ENCODE measurements around the gene CHST11.

CHST11 gene

DNA sequence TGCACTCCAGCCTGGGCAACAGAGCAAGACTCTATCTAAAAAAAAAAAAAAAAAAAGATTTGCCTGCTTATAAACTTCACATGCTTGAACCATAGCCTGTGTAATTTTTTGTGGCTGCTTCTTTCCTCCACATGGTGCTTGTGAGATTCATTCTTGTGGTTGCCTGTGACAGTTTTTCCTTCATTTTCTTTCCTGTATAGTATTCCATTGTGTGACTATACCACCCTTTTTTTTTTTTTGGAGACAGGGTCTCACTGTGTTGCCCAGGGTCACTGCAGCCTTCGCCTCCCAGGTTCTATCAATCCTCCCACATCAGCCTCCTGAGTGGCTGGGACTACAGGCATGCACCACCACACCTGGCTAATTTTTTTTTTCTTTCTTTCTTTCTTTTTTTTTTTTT, 22.6 kb upstream of the CHST11 start:
- DNase-seq, result no peak

DNA sequence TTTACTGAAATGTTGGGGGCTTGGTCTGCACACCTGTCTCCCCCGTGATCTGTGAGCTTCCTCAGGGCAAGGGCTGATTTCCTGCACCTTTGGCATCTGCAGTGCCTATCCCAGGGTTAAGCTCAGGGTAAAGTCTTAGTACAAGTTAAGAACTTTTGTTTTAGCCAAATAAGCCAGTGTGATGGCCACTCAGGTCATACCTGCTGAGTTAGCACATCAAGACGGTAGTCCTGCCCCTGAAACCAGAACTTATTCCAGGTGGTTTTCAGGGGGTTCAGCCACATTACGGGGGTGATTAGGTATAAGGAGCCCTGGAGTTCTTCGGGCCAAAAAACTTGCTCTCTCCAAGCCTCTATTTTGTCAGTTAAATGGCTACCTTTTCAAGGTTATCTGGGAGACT, 21.6 kb upstream of the CHST11 start:
- DNase-seq, result no peak

DNA sequence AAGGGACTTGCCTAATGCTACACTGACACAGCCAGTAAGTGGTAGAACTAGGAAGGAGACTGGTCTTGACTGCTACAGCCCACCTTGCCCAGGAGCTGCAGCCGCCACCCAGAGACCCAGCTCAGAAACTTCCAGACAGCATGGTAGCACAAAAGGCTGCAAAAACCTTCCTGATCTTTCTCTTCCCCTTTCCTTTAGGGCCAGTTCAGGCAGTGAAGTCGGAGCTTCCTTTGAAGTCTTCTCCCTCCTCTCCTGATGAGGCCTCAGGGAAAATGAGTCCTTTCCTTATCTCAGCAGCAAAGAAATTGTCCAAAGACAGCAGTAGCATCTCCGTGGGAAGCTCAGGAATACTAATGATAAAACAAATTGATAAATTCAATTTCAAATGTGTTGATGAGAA, 21.0 kb upstream of the CHST11 start:
- no peak for DNase-seq

DNA sequence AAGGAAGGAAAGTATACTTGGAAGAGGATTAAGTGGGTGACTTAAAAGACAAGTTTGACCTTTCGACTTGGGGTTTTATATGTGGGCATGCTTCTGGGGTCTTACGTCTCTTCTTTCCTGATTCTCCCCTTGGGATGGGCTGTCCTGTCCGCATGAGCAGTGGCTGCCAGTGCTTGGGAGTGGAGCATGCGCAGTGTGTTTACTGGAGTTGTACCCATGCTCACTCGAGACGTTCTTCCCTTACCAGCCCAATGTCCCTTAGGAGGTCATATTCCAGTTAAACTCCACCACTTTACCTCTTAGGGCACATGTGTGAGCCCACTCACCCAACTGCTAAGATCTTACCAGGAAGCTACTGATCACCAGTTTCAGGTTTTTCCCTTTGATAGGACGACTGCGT, 20.0 kb upstream of the CHST11 start:
- DNase-seq, result no peak

DNA sequence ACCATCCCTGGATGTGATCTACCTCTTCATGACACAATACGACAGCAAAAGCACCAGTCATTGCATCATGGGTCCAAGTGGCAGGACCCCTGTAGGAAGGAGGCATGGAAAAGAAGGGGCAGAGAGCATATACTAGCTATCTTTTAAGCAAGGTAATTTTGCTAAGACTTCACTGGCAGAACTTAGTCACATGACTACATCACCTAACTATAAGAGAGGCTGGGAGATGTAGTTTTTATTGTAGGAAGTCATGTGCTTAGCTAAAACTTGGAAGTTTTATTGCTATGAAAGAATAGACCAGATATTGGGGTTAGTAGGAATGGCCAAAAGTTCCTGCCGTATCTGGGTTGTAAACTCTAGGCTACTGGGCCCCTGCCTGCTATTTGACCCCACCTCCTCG, 18.6 kb upstream of the CHST11 start:
- no peak for DNase-seq

DNA sequence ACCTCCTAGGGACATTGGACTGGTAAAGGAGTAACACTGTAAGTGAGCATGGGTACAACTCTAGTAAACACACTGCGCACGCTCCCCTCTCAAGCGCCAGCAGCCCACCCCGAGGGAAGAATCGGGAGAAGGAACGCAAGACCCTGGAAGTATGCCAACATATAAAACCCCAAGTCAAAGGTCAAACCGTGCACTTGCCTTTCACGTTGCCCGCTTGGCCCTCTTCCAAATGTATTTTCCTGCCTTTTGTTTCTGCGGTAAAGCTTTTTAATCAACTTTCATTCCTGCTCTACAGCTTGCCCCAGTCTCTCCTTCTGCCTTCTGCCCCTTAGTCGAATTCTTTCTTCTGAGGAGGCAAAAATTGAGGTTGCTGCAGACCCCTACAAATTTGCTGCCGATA, 17.6 kb upstream of the CHST11 start:
- no peak for DNase-seq

DNA sequence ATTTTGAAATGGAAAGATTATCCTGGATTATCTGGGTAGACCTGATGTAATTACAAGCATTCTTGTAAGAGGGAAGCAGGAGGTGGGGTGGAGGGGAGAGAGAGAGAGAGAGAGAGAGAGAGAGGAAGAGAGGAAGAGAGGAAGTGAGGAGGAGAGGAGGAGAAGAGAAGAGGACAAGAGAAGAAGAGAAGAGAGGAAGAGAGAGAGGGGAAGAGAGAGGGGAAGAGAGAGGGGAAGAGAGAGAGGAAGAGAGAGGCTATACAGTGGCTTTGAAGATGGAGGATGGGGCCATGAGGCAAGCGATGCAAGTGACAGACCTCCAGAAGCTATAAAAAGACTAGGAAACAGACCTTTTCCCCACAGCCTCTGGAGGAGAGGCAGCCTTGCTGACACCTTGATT, 13.7 kb upstream of the CHST11 start:
- no peak for DNase-seq

DNA sequence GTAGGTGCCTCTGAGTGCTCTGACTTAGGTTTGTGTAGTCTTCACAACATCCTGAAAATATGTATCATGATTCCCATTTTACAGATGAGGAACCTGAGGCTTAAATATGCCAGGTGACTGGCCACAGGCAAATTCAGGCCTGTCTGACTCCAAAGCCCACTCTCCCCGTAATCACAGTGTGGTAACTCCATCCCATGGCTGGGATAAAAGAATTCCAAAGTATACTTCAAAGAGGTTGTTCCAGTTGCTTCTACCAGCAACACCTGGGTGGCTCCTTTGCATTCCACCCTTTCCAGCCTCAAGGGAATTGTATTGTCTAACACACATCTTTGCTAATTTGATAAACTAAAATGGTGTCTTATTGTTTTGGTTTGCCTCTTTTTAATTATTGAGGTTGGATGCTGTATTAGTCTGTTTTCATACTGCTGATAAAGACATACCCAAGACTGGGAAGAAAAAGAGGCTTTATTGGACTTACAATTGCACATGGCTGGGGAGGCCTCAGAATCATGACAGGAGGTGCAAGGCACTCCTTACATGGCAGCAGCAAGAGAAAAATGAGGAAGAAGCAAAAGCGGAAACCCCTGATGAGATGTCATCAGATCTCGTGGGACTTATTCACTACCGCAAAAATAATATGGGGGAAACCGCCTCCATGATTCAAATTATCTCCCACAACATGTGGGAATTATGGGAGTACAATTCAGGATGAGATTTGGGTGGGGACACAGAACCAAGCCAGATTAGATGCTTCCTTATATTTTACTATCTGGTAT, 9.9 kb upstream of the CHST11 start:
- DNase-seq, result no peak

DNA sequence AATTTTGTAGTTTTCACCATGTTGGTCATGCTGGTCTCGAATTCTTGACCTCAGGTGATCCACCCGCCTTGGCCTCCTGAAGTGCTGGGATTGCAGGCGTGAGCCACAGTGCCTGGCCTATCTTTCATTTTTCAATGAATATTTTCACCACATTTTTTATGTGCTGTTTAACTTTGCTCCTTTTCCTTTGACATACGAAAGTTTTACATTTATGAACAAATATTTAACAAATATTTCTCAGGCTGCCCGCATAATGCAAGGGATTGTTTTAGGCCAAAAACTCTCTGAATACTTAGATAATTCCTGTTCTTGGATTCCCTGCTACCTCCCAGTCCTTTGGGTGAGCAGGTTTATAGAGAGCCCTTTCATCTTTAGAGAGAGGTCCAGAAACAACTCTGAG, 8.7 kb upstream of the CHST11 start:
- DNase-seq, result no peak

DNA sequence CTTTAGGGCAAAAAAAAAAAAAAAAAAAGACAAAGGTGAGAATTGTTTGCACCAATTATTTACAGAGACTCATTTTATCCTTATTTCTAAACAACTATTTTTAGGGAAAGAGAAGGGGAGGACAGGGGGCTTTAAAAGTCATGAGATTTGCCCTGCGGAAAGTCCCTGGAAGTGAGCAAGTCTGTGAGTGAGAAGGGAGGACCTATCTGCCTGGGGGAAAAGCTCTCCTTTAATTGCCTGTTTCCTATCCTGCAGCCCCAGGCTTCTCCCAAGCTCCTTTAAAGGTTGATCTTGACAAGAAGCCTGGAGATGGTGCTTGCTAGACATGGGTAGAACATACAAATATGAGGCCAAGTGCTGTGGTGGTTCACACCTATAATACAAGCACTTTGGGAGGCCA, 8.3 kb upstream of the CHST11 start:
- no peak for DNase-seq

DNA sequence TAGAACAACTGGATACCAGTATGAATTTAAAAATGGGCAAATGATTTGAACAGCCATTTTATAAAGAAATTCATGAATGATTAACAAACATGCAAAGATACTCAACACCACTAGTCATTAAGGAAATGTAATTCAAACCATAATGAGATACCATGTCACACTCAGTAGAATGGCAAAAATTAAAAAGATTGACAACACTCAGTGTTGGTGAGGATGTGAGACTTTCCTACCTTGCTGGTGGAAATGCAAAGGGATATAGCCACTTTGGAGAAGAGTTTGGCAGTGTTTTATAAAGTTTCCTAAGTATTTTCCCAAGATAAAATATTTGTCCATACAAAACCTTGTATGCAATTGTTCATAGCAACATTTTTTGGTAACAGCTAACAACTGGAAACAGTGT, 6.0 kb upstream of the CHST11 start:
- DNase-seq, result no peak

DNA sequence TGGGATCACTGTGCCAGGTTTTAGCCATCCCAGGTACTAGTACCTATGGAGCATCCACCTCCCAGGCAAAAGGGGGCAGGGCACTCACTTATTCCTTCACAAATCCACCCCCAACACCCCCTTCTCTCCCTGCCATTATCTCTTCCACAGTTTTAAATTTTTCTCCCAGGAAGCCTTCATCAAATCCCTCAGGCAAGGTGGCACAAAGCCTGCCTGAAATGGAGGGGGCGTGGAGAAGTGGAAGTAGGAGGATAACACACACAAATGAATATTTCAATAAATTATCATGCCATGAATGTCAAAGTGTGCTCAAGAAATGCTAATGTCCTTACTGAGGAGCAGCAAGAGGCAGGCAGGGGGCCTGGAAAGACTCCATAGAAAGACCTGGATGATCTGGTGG, 4.7 kb upstream of the CHST11 start:
- no peak for DNase-seq

DNA sequence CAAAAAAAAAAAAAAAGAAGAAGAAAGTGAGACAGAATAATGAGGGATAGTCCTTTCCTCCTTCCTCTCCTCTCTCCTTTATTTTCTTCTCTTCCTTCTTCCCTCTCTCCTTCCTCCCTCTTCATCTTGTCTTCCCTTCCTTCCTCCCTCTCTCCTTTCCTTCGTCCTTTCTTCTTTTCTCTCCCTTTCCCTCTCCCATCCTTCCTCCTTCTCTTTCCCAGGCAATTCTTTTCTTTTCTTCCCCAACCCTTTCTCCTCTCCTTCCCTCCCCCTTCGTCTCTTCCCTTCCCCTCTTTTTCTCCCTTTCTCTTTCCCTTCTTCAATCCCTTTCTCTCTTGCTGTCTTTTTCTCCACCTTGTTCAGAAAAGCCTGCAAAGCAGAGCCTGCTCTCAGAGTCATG, 3.6 kb upstream of the CHST11 start:
- DNase-seq, result no peak

DNA sequence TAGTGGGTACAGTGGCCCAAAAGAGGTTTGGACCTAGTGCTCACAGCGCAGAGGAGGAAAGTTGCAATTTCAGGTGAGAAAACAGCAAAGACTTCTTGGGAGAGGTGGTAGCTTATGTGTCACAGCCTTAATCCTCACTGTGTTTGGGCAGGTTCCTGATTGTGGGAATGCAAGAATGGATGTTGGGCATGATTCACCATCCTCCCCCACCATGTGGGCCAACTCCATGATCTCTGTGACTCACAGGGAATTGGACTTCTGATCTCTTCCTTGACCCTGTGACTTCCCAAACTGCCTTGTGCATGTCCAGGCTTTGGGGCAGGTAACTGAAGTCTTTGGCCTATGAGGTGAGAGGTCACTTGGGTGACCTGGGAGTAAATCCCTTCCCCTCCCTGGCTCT, 1.8 kb upstream of the CHST11 start:
- no peak for DNase-seq

DNA sequence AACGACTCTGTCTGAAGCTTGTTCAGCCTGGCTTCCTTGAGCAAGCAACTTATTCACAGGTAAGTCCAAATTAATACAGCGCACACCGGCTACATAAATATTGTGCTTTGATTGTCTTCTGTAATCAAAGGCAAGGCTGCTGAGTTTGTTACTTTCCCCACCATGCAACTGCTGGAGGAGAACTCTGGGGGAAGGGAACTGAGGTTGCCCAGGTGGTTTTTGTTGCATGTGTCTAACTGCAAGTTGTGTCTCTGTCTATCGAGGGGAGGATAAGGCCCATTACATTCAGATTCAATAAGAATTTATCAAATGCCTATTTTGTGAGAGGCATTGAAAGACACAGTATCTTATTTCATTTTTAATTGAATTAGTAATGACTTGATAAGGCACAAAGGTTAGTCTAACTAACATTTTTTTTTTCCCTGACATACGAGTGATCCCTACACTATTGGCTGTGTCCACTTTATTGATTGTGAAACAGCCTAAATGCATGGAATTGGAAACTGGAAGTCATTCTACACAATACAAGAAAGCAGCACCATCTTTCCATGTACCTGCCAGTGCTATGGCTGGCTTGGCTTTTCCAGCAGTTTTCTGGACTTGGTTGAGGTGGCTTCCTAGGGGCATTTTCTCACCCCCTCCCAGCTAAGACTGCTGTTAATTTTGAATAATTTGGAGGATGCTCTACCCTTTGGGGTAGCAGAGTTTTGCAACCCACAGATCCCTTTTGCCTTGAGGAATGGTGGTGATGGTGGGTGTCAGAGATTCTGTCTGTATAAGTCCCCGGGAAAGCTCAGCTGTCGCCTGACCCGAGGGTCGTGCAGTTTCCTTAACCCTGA, 951 bp upstream of the CHST11 start:
- DNase-seq, result no peak

DNA sequence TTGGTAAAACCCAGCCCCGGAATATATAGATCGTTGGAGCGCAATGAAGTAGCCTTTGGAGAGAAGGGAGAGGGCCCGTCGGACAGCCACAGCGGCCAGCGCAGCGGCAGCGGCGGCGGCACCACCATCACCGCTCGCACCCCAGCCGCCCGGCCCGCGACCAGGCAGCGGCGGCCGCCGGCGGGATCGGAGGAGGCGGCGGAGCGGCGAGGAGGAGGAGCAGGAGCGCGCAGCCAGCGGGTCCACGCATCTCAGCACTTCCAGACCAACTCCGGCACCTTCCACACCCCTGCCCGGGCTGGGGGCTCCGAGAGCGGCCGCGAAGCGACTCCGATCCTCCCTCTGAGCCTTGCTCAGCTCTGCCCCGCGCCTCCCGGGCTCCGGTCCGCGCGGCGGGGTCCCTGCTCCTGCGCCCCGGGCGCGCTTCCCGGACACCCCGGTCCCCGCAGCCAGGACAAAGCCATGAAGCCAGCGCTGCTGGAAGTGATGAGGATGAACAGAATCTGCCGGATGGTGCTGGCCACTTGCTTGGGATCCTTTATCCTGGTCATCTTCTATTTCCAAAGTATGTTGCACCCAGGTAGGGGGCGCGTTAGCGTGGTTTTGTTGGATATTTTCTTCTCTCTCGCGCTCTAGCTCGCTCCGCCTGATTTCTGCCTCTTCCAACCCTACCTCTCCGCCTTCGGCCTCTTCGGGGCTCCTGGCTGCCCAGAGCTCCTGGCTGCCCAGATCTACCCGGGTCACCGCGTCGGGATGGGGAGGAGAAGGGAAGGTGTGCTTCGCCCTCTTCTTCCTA, 400 bp downstream of the CHST11 start:
- DNase-seq, result peak; percentile 65

DNA sequence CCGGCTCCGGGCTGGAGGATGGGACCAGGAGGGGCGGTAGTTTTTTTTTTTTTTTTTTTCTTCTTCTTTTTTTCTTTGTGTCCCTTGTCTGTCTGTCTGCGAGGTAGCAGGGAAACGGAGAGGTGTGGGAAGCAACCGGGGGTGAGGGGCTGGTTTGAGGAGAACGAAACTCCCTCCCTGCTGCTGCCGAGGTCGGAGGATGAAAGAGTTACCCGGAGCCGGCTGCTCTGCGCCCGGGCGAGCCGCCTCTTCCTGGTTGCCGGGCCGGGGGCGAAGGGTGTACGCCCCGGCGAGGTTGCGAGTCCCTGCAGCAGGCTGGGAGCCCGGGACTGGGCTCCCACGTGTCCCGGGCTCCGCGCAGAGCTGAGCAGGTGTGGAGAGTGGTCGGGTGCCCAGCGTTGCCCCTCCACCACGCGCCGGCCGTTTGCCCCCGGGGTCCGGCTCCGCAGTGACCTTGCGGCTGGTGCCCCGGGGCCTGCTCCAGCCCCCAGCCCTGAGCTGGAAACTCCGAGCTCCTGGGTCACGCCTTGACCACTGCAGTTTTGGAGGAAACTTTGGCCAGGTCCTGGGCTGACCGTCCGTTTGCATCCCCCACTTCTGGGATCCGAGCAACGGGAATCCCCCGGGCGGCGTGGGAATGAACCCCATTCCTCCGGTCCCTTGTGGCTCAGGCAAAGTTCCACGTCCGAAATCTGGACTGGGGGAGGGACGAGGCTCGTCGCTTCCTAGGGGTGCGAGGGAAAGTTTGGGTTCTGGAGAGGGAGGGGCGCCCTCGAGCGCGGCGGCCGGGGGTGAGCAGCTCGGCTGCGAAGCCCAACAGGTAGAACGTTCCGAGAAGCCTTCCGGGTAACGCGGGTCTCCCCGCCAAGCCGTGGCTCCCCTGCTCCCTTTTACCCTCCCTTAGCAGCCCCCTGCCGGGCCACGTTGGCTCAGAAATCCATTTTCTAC, 1.3 kb downstream of the CHST11 start:
- DNase-seq, result no peak

DNA sequence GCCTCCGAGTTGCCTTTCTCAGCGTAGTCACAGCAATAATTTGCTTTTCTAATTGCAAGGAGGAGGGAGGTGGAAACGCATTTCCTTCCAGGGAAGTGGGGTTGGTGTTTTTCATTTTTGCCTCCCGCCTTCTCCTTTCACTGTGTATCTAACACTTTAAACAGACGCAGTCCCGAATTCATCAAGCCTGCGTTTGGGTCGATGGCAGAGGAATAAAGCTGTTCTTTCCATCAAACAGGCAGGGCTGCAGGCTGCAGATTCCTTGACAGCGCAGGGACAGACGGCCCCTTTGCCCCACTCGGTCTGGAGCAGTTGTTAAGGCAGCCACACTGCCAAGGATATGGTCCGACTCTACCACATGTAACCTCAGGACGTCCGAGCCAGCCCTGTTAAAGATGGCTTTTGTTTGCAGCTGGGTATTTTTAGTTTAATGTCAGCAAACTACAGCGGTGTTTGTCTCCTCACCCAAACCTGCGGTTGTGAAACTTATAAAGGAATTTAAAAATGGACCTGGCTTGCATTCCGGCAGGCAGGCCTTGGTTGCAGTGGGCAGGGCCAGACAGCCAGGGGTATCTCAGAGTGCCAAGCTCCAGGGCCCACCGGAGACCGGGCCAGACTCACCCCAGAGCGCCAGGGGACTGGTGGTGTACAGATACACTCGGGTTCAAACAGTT, 2.1 kb downstream of the CHST11 start:
- no peak for DNase-seq

DNA sequence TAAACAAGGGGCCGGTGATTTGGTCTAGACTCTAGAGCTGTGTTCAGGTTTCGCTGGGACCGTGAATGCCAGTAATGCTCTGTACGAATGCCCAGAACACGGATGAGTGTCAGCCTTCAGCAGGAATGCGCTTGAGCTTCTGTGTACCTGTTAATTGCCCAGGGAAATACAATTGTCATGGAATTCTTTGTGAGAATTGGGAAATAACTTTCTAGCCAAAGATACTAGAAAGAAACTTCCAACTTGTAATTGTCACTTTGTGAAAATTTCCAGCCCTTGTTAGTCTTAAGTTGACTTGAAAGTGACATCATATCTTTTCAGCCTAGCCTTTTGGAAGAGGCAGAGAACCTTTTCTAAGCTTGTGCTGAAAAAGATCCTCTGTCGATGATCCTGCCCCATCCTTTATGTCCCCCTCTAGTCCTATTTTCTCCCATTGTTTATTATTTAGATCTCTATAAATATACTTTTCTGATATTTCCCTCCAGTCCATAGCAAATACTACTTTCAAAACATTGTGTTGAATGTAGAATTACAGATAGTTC, 2.7 kb downstream of the CHST11 start:
- DNase-seq, result no peak

DNA sequence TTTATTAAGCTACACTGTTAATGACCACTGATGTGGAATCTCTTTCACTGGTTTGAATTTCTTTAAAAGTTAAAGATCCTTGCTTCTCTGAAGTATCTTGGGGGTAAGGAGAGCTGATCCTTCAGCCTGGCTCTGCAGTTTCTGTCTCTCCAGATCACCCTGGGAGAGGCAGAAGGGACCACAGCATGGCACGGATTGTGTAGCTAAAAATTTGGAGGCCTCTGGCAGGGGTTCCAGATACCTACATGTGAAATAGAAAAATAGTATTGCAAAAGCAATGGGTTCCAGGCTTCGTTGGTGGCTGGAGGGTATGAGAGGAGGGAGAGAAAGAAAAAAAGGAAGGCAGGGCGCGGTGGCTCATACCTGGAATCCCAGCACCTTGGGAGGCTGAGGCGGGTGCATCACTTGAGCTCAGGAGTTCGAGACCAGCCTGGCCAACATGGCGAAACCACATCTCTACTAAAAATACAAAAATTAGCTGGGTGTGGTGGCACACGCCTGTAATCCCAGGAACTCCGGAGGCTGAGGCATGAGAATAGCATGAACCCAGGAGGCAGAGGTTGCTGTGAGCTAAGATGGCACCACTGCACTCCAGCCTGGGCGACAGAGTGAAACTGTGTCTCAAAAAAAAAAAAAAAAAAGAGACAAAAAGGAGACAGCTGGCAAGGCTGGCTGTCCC, 3.4 kb downstream of the CHST11 start:
- no peak for DNase-seq
